GM12878 (cell line): Measurements from ENCODE around the gene ZNG1A.
"Not testable (repeated sequence)": the region's sequence is repeated elsewhere in the genome, so short reads cannot be mapped to it uniquely, and the experiment has no call there.

Experiments
- CTCF ChIP-seq, 3 experiments: IDR thresholded peaks in 2 of 3; conservative IDR thresholded peaks in 1 of 3; 2 replicates each; pipeline ENCODE4 v1.5.1; 2011; ENCODE audit warnings: low read depth in 3 of 3, low read length in 3 of 3, mild to moderate bottlenecking in 3 of 3, control low read depth in 2 of 3, moderate library complexity in 2 of 3, inconsistent platforms in 1 of 3, mixed read lengths in 1 of 3; ENCODE audit not compliant: control insufficient read depth in 2 of 3, insufficient read depth in 1 of 3; ENCODE audit errors: extremely low read depth in 1 of 3
- EZH2 ChIP-seq: IDR thresholded peaks from 2 replicates; pipeline ENCODE4 v1.6.1; 2012; ENCODE audit warnings: low read depth, mild to moderate bottlenecking, control low read depth, inconsistent platforms, low read length, borderline replicate concordance; ENCODE audit not compliant: control insufficient read depth
- JUND ChIP-seq: IDR thresholded peaks from 2 replicates; pipeline ENCODE4 v1.6.1; 2012; ENCODE audit warnings: low read depth, mild to moderate bottlenecking, low read length, improper control_type of control experiment, moderate library complexity
- ZBTB4 ChIP-seq: fragments of 450-650 bp; formaldehyde crosslinking; IDR thresholded peaks from 2 replicates; pipeline ENCODE4 v1.4.0; 2022; ENCODE audit warnings: mild to moderate bottlenecking, moderate library complexity

- TF ChIP-seq ZBTB4 (CRISPR knock-in tag); CTCF (IDR thresholded peaks at IDR 0.05 in 2 of 3, conservative IDR thresholded peaks at IDR 0.05 in 1 of 3; ENCODE audit: control insufficient read depth in 2 of 3, extremely low read depth in 1 of 3, insufficient read depth in 1 of 3, low read depth in 3 of 3, low read length in 3 of 3); JUND; EZH2: not testable (repeated sequence)
These were observed 9.1 kb downstream of the ZNG1A start for GRCh38 chr9:169757-170156.
